Stomach smooth muscle (tissue), 2 donors: ENCODE results near the gene GAS2L1.

Experiments used
- H3K27ac ChIP-seq: one replicate; pipeline ENCODE4 v1.7.0; 2013; ENCODE audit warnings: mild to moderate bottlenecking, low read length, inconsistent platforms
- H3K27me3 ChIP-seq, 2 donors: one replicate each; pipeline ENCODE4 v1.7.0; 2013; ENCODE audit warnings: low read length in 2 of 2; ENCODE audit not compliant: insufficient read depth in 2 of 2, control insufficient read depth in 1 of 2
- H3K36me3 ChIP-seq, 2 donors: one replicate each; pipeline ENCODE4 v1.7.0; 2013; ENCODE audit warnings: low read length in 2 of 2; ENCODE audit not compliant: control insufficient read depth in 2 of 2, insufficient read depth in 2 of 2
- H3K4me1 ChIP-seq: one replicate; pipeline ENCODE4 v1.7.0; 2013; ENCODE audit warnings: low read length; ENCODE audit not compliant: control insufficient read depth, insufficient read depth
- H3K4me3 ChIP-seq, 2 donors: one replicate each; pipeline ENCODE4 v1.7.0; 2013; ENCODE audit warnings: low read length in 2 of 2
- H3K9ac ChIP-seq, 2 donors: one replicate each; pipeline ENCODE4 v1.7.0; 2013; ENCODE audit warnings: low read length in 2 of 2, mild to moderate bottlenecking in 1 of 2
- H3K9me3 ChIP-seq, 2 donors: one replicate each; pipeline ENCODE4 v1.7.0; 2013; ENCODE audit warnings: low read length in 2 of 2; ENCODE audit not compliant: control insufficient read depth in 2 of 2
- donor health status: healthy.
- donor health status: Pancreatic carcinoma.

GAS2L1 gene

DNA sequence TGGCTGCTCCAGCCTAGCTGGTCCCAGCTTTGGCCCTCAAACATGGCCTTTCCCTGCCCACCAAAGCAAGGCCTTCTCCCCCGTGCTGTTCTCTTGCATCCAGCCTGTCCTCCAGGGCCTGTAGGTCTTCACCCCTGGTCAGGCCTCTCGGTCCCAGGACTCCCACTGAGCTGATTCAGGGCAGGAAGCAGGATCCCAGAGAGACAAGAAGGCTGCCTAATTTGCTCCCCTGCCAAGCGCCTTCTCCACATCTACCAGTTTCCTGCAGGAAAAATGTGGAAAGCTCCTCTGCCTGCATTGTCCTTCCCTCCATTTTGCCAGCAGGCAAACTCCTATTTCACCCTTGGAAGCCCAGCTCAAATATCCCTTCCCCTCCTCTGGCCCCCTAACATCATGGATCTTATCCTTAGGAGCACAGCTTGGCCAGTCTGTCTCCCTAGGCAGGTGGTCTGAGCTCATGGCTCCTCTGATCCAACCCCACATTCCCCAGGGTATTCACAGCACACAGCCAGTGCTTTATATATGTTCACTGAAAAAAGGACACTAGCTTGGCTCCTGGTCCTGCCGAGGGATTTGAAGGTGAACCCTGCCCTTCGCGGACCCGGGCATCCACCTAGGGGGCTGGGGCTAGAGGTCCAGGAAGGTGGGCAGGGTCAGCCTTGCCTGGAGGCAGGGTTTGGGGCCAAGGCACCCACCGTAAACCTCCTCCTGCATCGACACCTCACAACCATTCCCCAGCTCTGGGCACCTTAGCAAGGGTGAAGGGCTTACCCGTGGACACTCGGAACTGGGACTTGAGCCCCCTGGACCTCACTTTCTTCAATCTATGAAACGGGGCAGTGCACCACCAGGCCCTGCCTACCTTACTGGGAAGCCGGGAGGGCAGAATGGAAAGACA is 39.6 kb upstream of the GAS2L1 start:
- Histone ChIP-seq H3K9me3 (no peaks in the 10 kb centered on the region), H3K4me1 (peaks cover 31% of the 10 kb centered on the region), H3K36me3 (peaks cover 8 to 9% of the 10 kb centered on the region in 2 donors), H3K27me3 (no peaks in the 10 kb centered on the region), H3K27ac (peak overlapping the region; percentile 100), H3K4me3 (peak overlapping the region; percentile 77 to 96), H3K9ac (peak overlapping the region; percentile 97 to 100)

GRCh38 chr22:29267462-29267857 is 39.0 kb upstream of the GAS2L1 start:
- Histone ChIP-seq H3K4me3 (peak overlapping the region; percentile 77 to 96), H3K27ac (peak overlapping the region; percentile 100), H3K36me3 (peaks cover 9 to 10% of the 10 kb centered on the region in 2 donors), H3K9ac (peak overlapping the region; percentile 97 to 100), H3K4me1 (peaks cover 34% of the 10 kb centered on the region), H3K27me3 (no peaks in the 10 kb centered on the region), H3K9me3 (no peaks in the 10 kb centered on the region)

- Histone ChIP-seq H3K4me1 (peaks cover 34% of the 10 kb centered on the region), H3K27ac (peak within 1 kb of the TSS; percentile 100), H3K9ac (peak within 1 kb of the TSS; percentile 97 to 100), H3K9me3 (no peaks in the 10 kb centered on the region), H3K27me3 (no peaks in the 10 kb centered on the region), H3K4me3 (peak within 1 kb of the TSS; percentile 77 to 96), H3K36me3 (peaks cover 10 to 15% of the 10 kb centered on the region in 2 donors)
These were observed 38.5 kb upstream of the GAS2L1 start, which contains the start of the genes EWSR1 and RHBDD3 for GRCh38 chr22:29267858-29268510. Gene EWSR1, plus strand, starts transcription at chr22:29268268. Its CDS starts 69 bp downstream, at chr22:29268337. Gene RHBDD3, minus strand, starts transcription at chr22:29267981. Its CDS starts 2,355 bp downstream, at chr22:29265626.

DNA sequence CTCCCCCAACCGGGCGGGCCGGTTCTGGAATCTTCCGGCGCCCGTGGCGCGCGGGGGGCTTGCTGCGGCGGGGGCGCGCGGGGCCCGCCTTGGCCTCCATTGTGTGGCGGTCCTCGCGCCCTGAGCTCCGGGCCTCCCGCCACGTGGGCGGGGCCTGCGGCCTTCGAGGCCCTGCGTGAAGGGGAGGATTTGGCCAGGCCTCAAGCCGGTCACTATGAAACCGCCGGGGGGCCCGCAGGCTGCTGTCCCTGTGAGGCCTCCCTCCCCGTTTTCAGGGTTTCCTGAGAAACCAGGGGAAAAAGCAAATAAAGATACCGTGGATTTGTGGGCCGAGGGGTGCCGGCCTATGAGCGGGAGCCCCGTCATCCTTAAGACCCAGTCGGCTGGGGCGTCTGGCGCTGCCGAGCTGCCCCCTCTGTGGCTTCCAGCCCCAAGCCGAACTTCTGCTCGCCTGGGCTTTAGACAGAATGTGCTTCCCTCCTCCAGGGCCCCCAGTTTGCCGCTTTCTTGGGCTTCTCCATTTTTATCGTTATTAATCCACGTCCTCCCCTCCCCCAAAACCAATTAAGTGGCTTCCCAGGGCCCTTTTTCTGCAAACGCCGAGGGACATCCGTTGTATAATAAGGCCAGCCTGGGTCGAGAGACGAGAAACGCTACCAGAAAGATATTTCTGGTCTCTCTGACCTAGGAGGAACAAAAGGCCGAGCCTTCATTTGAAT is 37.8 kb upstream of the GAS2L1 start:
- Histone ChIP-seq H3K4me3 (peak overlapping the region; percentile 77 to 96), H3K4me1 (peaks cover 34% of the 10 kb centered on the region), H3K9ac (peak overlapping the region; percentile 97 to 100), H3K36me3 (peaks cover 16 to 19% of the 10 kb centered on the region in 2 donors), H3K27ac (peak overlapping the region; percentile 100), H3K27me3 (no peaks in the 10 kb centered on the region), H3K9me3 (no peaks in the 10 kb centered on the region)

DNA sequence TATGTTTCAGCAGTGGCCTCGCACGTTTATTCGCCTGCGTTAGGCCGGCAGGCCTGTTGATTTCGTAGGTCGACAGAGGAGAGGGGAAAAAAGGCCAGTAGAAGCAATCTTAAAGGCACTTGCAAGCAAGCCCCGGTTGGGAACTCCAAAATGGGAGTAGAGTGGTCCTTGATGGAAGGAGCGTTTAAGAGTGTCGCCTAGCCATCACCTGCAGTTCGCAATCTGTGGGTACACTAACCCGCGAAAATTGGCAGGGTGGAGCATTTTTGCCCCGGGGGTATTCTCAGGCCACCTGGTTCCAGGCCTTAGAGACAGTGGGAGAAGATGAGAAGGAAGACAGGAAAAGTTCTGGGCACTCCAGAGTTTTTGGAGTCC is 37.2 kb upstream of the GAS2L1 start:
- Histone ChIP-seq H3K4me3 (peak overlapping the region; percentile 77 to 96), H3K9ac (peak overlapping the region; percentile 97 to 100), H3K9me3 (no peaks in the 10 kb centered on the region), H3K27me3 (no peaks in the 10 kb centered on the region), H3K27ac (peak overlapping the region; percentile 100), H3K4me1 (peaks cover 34% of the 10 kb centered on the region), H3K36me3 (peaks cover 18 to 19% of the 10 kb centered on the region in 2 donors)

GRCh38 chr22:29269731-29270474 is 36.5 kb upstream of the GAS2L1 start:
- peak overlapping the region; percentile 1 for H3K27ac ChIP-seq
- H3K4me3 ChIP-seq: peak overlapping the region; percentile 77 to 96
- no peaks in the 10 kb centered on the region for H3K9me3 ChIP-seq
- H3K27me3 ChIP-seq: no peaks in the 10 kb centered on the region
- peaks cover 16 to 18% of the 10 kb centered on the region in 2 donors for H3K36me3 ChIP-seq
- peaks cover 34% of the 10 kb centered on the region for H3K4me1 ChIP-seq
- H3K9ac ChIP-seq: peak overlapping the region; percentile 97 to 100

DNA sequence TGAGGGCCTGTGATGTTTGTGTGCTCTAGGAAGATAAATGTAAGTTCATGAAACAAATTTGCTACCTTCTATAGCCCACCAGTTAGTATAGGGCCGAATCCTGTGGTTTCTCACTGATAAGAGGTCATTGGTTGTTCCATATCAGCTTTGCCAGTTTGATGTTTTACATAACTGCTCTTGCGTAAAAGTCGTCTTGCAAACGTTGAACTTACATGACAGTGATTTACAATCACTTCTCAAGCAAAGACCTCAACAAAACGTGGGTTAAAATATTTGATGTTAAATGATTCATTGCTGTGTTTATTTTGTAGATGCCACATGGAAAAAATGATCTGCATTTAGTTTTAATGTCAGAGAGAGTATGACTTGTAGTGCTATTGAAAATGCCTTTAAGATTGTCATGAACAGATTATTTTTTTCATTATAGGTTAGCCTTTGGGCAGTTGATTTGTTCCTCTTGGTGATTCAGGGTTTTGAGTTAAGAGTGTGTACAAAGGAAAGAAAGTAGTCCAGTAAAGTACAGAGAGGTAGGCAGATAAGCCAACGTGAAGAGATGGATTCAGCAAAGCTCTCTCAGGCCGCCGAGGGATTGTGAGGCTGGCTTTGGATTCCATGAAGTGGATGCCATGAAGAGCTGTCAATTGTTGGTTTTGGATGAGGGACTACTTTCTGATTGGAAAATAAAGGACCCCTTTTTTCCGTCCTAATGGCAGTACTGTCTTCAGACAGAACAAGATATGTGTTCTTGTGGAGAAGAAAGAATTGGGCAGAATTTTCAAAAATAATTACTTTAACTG is 35.8 kb upstream of the GAS2L1 start:
- no peak overlapping the region for H3K27ac ChIP-seq
- peak overlapping the region; percentile 77 to 96 for H3K4me3 ChIP-seq
- H3K4me1 ChIP-seq: peaks cover 34% of the 10 kb centered on the region
- no peaks in the 10 kb centered on the region for H3K27me3 ChIP-seq
- no peaks in the 10 kb centered on the region for H3K9me3 ChIP-seq
- peak overlapping the region in 1 of 2 donors; percentile 3 for H3K9ac ChIP-seq
- peaks cover 11 to 21% of the 10 kb centered on the region in 2 donors for H3K36me3 ChIP-seq

DNA sequence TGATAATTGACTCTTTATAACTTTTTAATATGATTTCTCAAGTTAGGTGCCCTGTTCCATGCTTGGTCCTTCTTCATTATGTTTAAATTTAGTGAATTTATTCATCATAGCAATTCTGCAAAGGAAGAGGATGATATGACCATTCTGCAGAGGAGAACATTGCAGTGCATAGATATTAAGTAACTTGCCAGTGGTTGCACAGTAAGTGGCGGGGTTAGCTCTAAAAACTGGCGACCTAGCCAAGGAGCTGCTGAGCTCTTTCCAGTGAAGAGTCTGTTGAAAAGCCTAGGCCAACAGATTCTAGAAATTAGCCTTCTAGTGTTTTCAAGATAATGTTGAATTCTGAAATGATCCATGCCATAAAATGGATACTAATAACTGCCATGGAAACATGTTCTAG is 33.8 kb upstream of the GAS2L1 start:
- Histone ChIP-seq H3K36me3 (peaks cover 15 to 33% of the 10 kb centered on the region in 2 donors), H3K27ac (no peak overlapping the region), H3K27me3 (no peaks in the 10 kb centered on the region), H3K9ac (no peak overlapping the region), H3K4me3 (peak overlapping the region in 1 of 2 donors; percentile 12), H3K9me3 (no peaks in the 10 kb centered on the region), H3K4me1 (peaks cover 18% of the 10 kb centered on the region)

DNA sequence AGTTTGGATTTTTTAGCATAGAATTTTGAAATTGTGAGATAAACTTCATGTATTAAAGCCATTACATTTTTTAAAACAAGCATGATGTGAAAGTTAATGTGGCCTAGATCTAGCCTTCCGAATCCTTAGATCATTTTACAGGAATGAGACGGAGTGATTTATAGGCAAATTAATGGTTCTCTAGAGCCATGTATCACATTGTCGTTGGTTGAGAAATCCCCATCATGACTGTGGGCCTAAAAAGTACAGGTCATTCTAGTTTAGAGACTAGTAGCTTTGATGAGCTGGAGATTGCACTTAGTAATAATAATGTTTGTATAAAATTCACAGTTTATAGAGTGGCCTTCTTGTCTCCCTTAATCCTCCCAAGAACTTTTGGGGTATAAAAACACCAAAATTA is 31.3 kb upstream of the GAS2L1 start:
- peaks cover 33 to 50% of the 10 kb centered on the region in 2 donors for H3K36me3 ChIP-seq
- peaks cover 8% of the 10 kb centered on the region for H3K4me1 ChIP-seq
- no peak overlapping the region for H3K4me3 ChIP-seq
- no peak overlapping the region for H3K9ac ChIP-seq
- no peak overlapping the region for H3K27ac ChIP-seq
- H3K9me3 ChIP-seq: no peaks in the 10 kb centered on the region
- no peaks in the 10 kb centered on the region for H3K27me3 ChIP-seq
